Activated CD8-positive, alpha-beta memory T cell treated with anti-CD3 and anti-CD28 coated beads, Interleukin-2, amount 50 U/mL, for 4 hours (primary cell): ENCODE results near the gene CYS1.

Experiments
- DNase-seq: peaks from one replicate; pipeline ENCODE4 v3.0.0-alpha.2; 2020

CYS1 gene

GRCh38 chr2:10071176-10071575, 9.0 kb downstream of the CYS1 start:
- DNase-seq, result no peak

GRCh38 chr2:10067881-10068280, 12.3 kb downstream of the CYS1 start:
- DNase-seq, result no peak

GRCh38 chr2:10067330-10067729, 12.9 kb downstream of the CYS1 start:
- no peak for DNase-seq

GRCh38 chr2:10065773-10066055, 14.5 kb downstream of the CYS1 start:
- DNase-seq, result no peak

- no peak for DNase-seq
Measured at GRCh38 chr2:10064932-10065772, 15.1 kb downstream of the CYS1 start.

- DNase-seq, result no peak
Measured at GRCh38 chr2:10063566-10063965, 16.6 kb downstream of the CYS1 start.

- no peak for DNase-seq
Measured at GRCh38 chr2:10062931-10063365, 17.3 kb downstream of the CYS1 start.

GRCh38 chr2:10061221-10061925, 18.8 kb downstream of the CYS1 start:
- DNase-seq, result no peak

- no peak for DNase-seq
Measured at GRCh38 chr2:10059552-10060335, 20.5 kb downstream of the CYS1 start.

GRCh38 chr2:10059016-10059351, 21.2 kb downstream of the CYS1 start:
- no peak for DNase-seq

- no peak for DNase-seq
Measured at GRCh38 chr2:10058251-10059015, 21.8 kb downstream of the CYS1 start.

- DNase-seq, result no peak
Measured at GRCh38 chr2:10057231-10058107, 22.7 kb downstream of the CYS1 start.

GRCh38 chr2:10056439-10056838, 23.8 kb downstream of the CYS1 start:
- no peak for DNase-seq

- no peak for DNase-seq
Measured at GRCh38 chr2:10054976-10055375, 25.2 kb downstream of the CYS1 start.

GRCh38 chr2:10054424-10054823, 25.8 kb downstream of the CYS1 start:
- no peak for DNase-seq

GRCh38 chr2:10053351-10053750, 26.9 kb downstream of the CYS1 start:
- DNase-seq, result no peak

GRCh38 chr2:10052216-10052615, 28.0 kb downstream of the CYS1 start:
- no peak for DNase-seq

- no peak for DNase-seq
Measured at GRCh38 chr2:10048501-10049171, 31.6 kb downstream of the CYS1 start.

- DNase-seq, result no peak
Measured at GRCh38 chr2:10047616-10048500, 32.4 kb downstream of the CYS1 start.

GRCh38 chr2:10046931-10047330, 33.3 kb downstream of the CYS1 start:
- DNase-seq, result no peak
